Measurements from ENCODE around the gene SEC14L2. TPM values are rescaled to one million over a fixed set of nuclear protein-coding genes. Genes with fewer than 3 reads are reported as not detected.

SEC14L2 gene
- total and polyA plus RNA-seq, 2 donors (not counting 3 experiments of a cell fraction or from before 2014, with no cell fraction given), result 22.5 to 28.8 TPM

GRCh38 chr22:30393322-30393680, 3.5 kb upstream of the SEC14L2 start:
- dilution Hi-C loops (cut with MboI; ENCODE audit: extremely low pct_ligation_motif_present, low sequenced_read_pairs) (no loop called here), intact Hi-C loops (cut with micrococcal nuclease) (loop anchor here (5.0 kb wide), 1 partner anchor 214 kb away; the partner anchor contains the start of gene TCN2)
- no peak overlapping the region for H3K27ac ChIP-seq (ENCODE audit: insufficient read depth, low read depth, low read length)
- no peaks in the 10 kb centered on the region for H3K27me3 ChIP-seq (ENCODE audit: control insufficient read depth in 2 of 2, insufficient read depth in 2 of 2, low read length in 2 of 2)
- BruUV-seq (replicated peaks), result no TSS peak
- no peak overlapping the region for H2AFZ ChIP-seq (ENCODE audit: low read depth, low read length)
- H3K36me3 ChIP-seq (ENCODE audit: control insufficient read depth in 2 of 2, extremely low read depth in 1 of 2, insufficient read depth in 2 of 2, low read length in 2 of 2), result no peaks in the 10 kb centered on the region
- no peak overlapping the region for H3K4me3 ChIP-seq (replicated peaks in 1 of 3; ENCODE audit: insufficient read depth in 1 of 3, low read depth in 1 of 3, low read length in 3 of 3)
- H3K79me2 ChIP-seq (ENCODE audit: control insufficient read depth, insufficient read depth, low read length), result peaks cover 19% of the 10 kb centered on the region
- POLR2A ChIA-PET, result no interaction called here
- FAIRE-seq (no peak), DNase-seq (ENCODE audit: low read depth, low spot score) (no peak)
- no peak overlapping the region for H3K9ac ChIP-seq (replicated peaks; ENCODE audit: extremely low read depth, insufficient read depth, low read length)
- H3K9me3 ChIP-seq (replicated peaks; ENCODE audit: control insufficient read depth, insufficient read depth, low read length), result no peaks in the 10 kb centered on the region
- no peak overlapping the region for H3K4me2 ChIP-seq (ENCODE audit: insufficient read depth, low read length)
- peaks cover 17% of the 10 kb centered on the region for H3K4me1 ChIP-seq (ENCODE audit: control insufficient read depth, extremely low read depth, insufficient read depth, low read length)
- H4K20me1 ChIP-seq (replicated peaks; ENCODE audit: control insufficient read depth, extremely low read depth, insufficient read depth, low read length), result no peaks in the 10 kb centered on the region
- CTCF ChIA-PET, result interaction anchor here (1.7 kb wide), 1 partner anchor 27 kb away, joined by 6 read pairs; no protein-coding TSS in a partner anchor
- no peaks in the 10 kb centered on the region for H3K9me1 ChIP-seq (replicated peaks; ENCODE audit: control insufficient read depth, extremely low read depth, insufficient read depth, low read length)
- TF ChIP-seq POLR2AphosphoS5 (IDR thresholded peaks at IDR 0.05; ENCODE audit: insufficient read depth, low read depth, low read length), result no peak
- no peak for TF ChIP-seq EZH2 (IDR thresholded peaks at IDR 0.05; ENCODE audit: borderline replicate concordance, low read depth, low read length, severe bottlenecking)
- TF ChIP-seq MAX (IDR thresholded peaks at IDR 0.05; ENCODE audit: insufficient read depth, insufficient read length), result no peak
- no peak for TF ChIP-seq JUN (IDR thresholded peaks at IDR 0.05; ENCODE audit: borderline replicate concordance, insufficient read depth, insufficient read length, low read depth)
- no peak for TF ChIP-seq FOS (IDR thresholded peaks at IDR 0.05; ENCODE audit: borderline replicate concordance, insufficient read depth, low read length)
- TF ChIP-seq CTCF (IDR thresholded peaks at IDR 0.05; ENCODE audit: extremely low read depth in 1 of 2, insufficient read depth in 1 of 2, low read depth in 1 of 2, low read length in 2 of 2), result no peak
- no peak for TF ChIP-seq GATA2 (IDR thresholded peaks at IDR 0.05; ENCODE audit: insufficient read depth, insufficient read length, low read depth, low read length)

All from endothelial cell of umbilical vein (primary cell).